ENCODE results near the gene ID3. TPM values are rescaled to one million over a fixed set of nuclear protein-coding genes. Genes with fewer than 3 reads are reported as not detected.

ID3 gene
- total RNA-seq, 1 experiment from 2014 or later = 92.5 TPM

DNA sequence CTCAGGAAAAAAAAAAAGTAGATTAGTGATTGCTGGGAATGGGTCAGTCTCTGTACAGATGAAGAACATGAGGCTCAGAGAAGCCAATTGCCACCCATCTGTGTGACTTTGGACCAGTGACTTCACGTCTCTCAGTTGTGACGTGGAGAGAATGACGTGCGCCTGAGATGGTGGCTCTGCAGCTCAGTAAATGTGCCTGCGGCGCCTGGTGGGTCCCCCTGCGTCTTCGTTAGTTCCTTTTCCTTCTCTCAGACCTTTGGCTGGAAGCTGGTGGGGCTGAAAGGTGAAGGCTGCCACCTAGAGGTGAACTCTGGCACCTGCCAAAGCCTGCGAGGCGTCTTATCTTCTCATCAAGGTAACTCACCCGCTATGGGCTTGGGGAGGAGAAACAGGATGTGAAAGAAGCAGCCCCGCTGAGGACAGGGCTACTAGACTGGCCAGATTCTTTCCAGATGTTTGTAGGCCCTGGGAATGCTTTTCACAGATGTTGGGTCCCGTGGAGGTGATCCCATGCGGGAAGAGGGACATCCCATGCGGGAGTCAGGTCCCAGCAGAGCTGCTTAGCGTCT lies 19.5 kb downstream of the ID3 start:
- Histone ChIP-seq H3K4me1 (ENCODE audit: insufficient read depth, low read length) (no peaks in the 10 kb centered on the region), H3F3A (ENCODE audit: low read length, unreplicated experiment) (no peaks in the 10 kb centered on the region), H3K9me3 (ENCODE audit: low read length) (no peaks in the 10 kb centered on the region), H3K27ac (ENCODE audit: low read length) (no peak overlapping the region), H3K9me2 (replicated peaks; ENCODE audit: low read length) (no peaks in the 10 kb centered on the region), H3K4me3 (ENCODE audit: low read length) (peak overlapping the region; percentile 49; the same call in 1 of the 2 replicates), H3K4me2 (ENCODE audit: low read length) (peak overlapping the region; percentile 75), H3K27me3 (ENCODE audit: low read length) (no peaks in the 10 kb centered on the region), H2AFZ (ENCODE audit: low read length) (peak overlapping the region; percentile 80), H3K36me3 (ENCODE audit: low read depth, low read length) (no peaks in the 10 kb centered on the region), H3K9ac (ENCODE audit: low read length) (0 out of 2 replicates have a peak overlapping the region, but pooled peaks have one; percentile 21), H3K79me2 (ENCODE audit: low read length) (no peaks in the 10 kb centered on the region), H4K20me1 (ENCODE audit: low read length) (no peaks in the 10 kb centered on the region)
- intact Hi-C loops (cut with micrococcal nuclease) = loop anchor here (5.0 kb wide), 1 partner anchor 117 kb away; the partner anchor contains the start of gene TCEA3
- CTCF ChIA-PET = interaction anchor here (0.5 to 1.4 kb wide), 8 partner anchors 8 to 98 kb away, joined by 3 to 53 read pairs (median 4); no protein-coding TSS in a partner anchor
- BruUV-seq (replicated peaks) = no TSS peak
- peak; percentile 94 for ATAC-seq
- TF ChIP-seq EZH2phosphoT487 (IDR thresholded peaks at IDR 0.05; ENCODE audit: borderline replicate concordance, low read length) = no peak
- TF ChIP-seq EZH2 (IDR thresholded peaks at IDR 0.05; ENCODE audit: low read length, unreplicated experiment) = no peak
- TF ChIP-seq, protein P1, sequence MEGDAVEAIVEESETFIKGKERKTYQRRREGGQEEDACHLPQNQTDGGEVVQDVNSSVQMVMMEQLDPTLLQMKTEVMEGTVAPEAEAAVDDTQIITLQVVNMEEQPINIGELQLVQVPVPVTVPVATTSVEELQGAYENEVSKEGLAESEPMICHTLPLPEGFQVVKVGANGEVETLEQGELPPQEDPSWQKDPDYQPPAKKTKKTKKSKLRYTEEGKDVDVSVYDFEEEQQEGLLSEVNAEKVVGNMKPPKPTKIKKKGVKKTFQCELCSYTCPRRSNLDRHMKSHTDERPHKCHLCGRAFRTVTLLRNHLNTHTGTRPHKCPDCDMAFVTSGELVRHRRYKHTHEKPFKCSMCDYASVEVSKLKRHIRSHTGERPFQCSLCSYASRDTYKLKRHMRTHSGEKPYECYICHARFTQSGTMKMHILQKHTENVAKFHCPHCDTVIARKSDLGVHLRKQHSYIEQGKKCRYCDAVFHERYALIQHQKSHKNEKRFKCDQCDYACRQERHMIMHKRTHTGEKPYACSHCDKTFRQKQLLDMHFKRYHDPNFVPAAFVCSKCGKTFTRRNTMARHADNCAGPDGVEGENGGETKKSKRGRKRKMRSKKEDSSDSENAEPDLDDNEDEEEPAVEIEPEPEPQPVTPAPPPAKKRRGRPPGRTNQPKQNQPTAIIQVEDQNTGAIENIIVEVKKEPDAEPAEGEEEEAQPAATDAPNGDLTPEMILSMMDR (conservative IDR thresholded peaks at IDR 0.05; ENCODE audit: low read depth, low read length) = peak; percentile 94
- POLR2A ChIA-PET (ENCODE audit: unreplicated experiment) = interaction anchor here (0.9 kb wide), 1 partner anchor 44 kb away, joined by 9 read pairs; no protein-coding TSS in a partner anchor
- peak; percentile 96 for DNase-seq

DNA sequence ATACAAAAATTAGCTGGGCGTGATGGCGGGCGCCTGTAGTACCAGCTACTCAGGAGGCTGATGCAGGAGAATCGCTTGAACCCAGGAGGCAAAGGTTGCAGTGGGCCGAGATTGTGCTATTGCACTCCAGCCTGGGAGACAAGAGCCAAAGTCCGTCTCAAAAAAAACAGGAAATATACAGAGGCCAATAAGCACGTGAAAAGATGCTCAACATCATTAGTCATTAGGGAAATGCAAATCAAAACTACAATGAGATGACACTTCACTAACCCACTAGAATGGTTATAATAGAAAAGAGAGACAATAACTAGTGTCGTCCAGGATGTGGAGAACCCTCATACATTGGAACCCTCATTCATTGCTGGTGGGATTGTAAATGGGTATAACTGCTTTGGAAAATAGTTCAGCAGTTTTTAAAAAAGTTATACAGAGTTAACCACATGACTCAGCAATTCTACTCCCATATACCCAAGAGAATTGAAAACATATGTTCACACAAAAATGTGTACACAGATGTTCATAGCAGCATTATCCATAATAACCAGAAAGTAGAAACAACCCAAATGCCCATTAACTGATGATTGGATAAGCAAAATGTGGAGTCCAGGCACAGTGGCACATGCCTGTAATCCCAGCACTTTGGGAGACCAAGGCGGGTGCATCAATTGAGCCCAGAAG lies 21.9 kb downstream of the ID3 start:
- H2AFZ ChIP-seq (ENCODE audit: low read length) = no peak overlapping the region
- TF ChIP-seq, protein P1 (conservative IDR thresholded peaks at IDR 0.05; ENCODE audit: low read depth, low read length) = no peak
- TF ChIP-seq EZH2 (IDR thresholded peaks at IDR 0.05; ENCODE audit: low read length, unreplicated experiment) (no peak), EZH2phosphoT487 (IDR thresholded peaks at IDR 0.05; ENCODE audit: borderline replicate concordance, low read length) (no peak)
- ChIA-PET POLR2A (ENCODE audit: unreplicated experiment) (no interaction called here), CTCF (no interaction called here)
- ATAC-seq = no peak
- H3K9me2 ChIP-seq (replicated peaks; ENCODE audit: low read length) = no peaks in the 10 kb centered on the region
- no peak for DNase-seq
- no TSS peak for BruUV-seq (replicated peaks)
- H3K4me2 ChIP-seq (ENCODE audit: low read length) = no peak overlapping the region
- H3K27me3 ChIP-seq (ENCODE audit: low read length) = no peaks in the 10 kb centered on the region
- intact Hi-C loops (cut with micrococcal nuclease) = loop anchor here (5.0 kb wide), 1 partner anchor 115 kb away; the partner anchor contains the start of gene TCEA3
- no peaks in the 10 kb centered on the region for H4K20me1 ChIP-seq (ENCODE audit: low read length)
- H3K27ac ChIP-seq (ENCODE audit: low read length) = no peak overlapping the region
- no peaks in the 10 kb centered on the region for H3K79me2 ChIP-seq (ENCODE audit: low read length)
- peaks cover 6% of the 10 kb centered on the region; the same call in 1 of the 2 replicates for H3K4me1 ChIP-seq (ENCODE audit: insufficient read depth, low read length)
- H3F3A ChIP-seq (ENCODE audit: low read length, unreplicated experiment) = no peaks in the 10 kb centered on the region
- no peak overlapping the region for H3K4me3 ChIP-seq (ENCODE audit: low read length)
- no peaks in the 10 kb centered on the region for H3K36me3 ChIP-seq (ENCODE audit: low read depth, low read length)
- no peak overlapping the region for H3K9ac ChIP-seq (ENCODE audit: low read length)
- H3K9me3 ChIP-seq (ENCODE audit: low read length) = no peaks in the 10 kb centered on the region
